DND-41 (cell line): Measurements from ENCODE around the gene CDK11B.

Source experiments
- CTCF ChIP-seq: IDR thresholded peaks from 2 replicates; pipeline ENCODE4 v1.5.1; 2012; ENCODE audit warnings: borderline replicate concordance, low read length, moderate library complexity, mild to moderate bottlenecking; ENCODE audit not compliant: poor library complexity, severe bottlenecking; ENCODE audit errors: extremely low read depth
- EZH2 ChIP-seq: IDR thresholded peaks from 3 replicates; pipeline ENCODE4 v1.6.1; 2012; ENCODE audit warnings: borderline replicate concordance, low read depth, mild to moderate bottlenecking, moderate library complexity, low read length, inconsistent platforms; ENCODE audit not compliant: severe bottlenecking

DNA sequence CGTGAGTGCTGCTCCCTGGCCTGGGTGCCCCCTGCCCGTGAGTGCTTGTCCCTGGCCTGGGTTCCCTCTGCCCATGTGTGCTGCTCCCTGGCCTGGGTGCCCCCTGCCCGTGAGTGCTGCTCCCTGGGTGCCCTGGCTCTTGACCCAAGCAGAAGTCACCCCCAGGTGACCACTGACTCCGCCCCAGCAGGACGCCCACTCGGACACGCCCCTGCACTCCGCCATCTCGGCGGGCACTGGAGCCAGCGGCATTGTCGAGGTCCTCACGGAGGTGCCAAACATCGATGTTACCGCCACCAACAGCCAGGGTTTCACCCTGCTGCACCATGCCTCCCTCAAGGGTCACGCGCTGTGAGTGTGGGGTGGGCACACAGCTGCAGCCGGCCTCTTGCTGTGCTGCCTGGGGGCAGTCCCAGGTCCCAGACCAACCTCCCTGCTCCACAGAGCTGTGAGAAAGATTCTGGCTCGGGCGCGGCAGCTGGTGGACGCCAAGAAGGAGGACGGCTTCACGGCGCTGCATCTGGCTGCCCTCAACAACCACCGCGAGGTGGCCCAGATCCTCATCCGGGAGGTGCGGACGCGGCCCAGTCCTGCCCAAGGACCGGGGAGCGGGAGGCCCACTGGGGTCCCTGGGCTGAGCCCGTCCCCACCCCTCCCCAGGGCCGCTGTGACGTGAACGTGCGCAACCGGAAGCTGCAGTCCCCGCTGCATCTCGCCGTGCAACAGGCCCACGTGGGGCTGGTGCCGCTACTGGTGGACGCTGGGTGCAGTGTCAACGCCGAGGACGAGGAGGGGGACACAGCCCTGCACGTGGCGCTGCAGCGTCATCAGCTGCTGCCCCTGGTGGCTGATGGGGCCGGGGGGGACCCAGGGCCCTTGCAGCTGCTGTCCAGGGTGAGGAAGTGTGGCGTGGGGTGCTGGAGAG is 30.7 kb downstream of the CDK11B start:
- no peak for TF ChIP-seq CTCF
- TF ChIP-seq EZH2: no peak
